NB4 (cell line): Measurements from ENCODE around the gene IFIT1B.

Source experiments
- DNase-seq: peaks from one replicate; pipeline ENCODE4 v3.0.0; 2010; ENCODE audit warnings: low read depth
- H3K4me3 ChIP-seq: one replicate; pipeline ENCODE4 v1.5.1; 2011; ENCODE audit warnings: mild to moderate bottlenecking, low read depth, low read length, moderate library complexity
- MYC ChIP-seq: IDR thresholded peaks from 2 replicates; pipeline ENCODE4 v1.6.1; 2011; ENCODE audit warnings: low read depth, low read length
- POLR2A ChIP-seq: IDR thresholded peaks from 2 replicates; pipeline ENCODE4 v1.6.1; 2011; ENCODE audit warnings: mild to moderate bottlenecking; ENCODE audit not compliant: insufficient read length; ENCODE audit errors: extremely low read depth
- TF ChIP-seq, protein P1 (sequence below): IDR thresholded peaks from 2 replicates; pipeline ENCODE4 v1.6.1; 2011; ENCODE audit warnings: low read depth, low read length
- TF ChIP-seq, protein P2 (sequence below): IDR thresholded peaks from one replicate; pipeline ENCODE4 v1.5.1; 2012; ENCODE audit warnings: low read depth, low read length

Gene IFIT1B

DNA sequence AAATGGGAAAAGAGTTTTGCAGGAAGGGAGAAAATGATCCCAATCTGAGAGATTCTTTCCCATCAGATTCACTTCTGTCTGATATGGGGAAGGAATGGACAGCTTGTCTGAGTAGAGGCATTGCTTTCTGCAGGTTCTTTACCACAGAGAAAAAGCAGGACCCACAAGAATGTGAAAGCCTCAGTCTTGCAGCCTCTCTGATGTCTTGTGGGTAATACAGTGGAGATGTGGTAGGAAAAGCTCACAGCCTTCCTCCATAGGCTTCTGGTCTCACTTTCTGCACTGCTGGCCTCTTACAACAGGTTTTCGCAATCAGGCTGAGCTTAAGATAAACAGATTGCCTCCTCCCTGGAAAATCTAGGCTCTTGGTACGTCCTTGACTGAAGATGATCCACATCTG lies 15.1 kb downstream of the IFIT1B start:
- DNase-seq = peak; percentile 90
- H3K4me3 ChIP-seq = peak overlapping the region; percentile 82
- TF ChIP-seq, protein P1, sequence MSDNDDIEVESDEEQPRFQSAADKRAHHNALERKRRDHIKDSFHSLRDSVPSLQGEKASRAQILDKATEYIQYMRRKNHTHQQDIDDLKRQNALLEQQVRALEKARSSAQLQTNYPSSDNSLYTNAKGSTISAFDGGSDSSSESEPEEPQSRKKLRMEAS = peak; percentile 22; the same call in 1 of the 2 replicates
- TF ChIP-seq POLR2A = no peak
- TF ChIP-seq, protein P2, sequence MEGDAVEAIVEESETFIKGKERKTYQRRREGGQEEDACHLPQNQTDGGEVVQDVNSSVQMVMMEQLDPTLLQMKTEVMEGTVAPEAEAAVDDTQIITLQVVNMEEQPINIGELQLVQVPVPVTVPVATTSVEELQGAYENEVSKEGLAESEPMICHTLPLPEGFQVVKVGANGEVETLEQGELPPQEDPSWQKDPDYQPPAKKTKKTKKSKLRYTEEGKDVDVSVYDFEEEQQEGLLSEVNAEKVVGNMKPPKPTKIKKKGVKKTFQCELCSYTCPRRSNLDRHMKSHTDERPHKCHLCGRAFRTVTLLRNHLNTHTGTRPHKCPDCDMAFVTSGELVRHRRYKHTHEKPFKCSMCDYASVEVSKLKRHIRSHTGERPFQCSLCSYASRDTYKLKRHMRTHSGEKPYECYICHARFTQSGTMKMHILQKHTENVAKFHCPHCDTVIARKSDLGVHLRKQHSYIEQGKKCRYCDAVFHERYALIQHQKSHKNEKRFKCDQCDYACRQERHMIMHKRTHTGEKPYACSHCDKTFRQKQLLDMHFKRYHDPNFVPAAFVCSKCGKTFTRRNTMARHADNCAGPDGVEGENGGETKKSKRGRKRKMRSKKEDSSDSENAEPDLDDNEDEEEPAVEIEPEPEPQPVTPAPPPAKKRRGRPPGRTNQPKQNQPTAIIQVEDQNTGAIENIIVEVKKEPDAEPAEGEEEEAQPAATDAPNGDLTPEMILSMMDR = no peak
- TF ChIP-seq MYC = peak; percentile 36; the same call in 1 of the 2 replicates

DNA sequence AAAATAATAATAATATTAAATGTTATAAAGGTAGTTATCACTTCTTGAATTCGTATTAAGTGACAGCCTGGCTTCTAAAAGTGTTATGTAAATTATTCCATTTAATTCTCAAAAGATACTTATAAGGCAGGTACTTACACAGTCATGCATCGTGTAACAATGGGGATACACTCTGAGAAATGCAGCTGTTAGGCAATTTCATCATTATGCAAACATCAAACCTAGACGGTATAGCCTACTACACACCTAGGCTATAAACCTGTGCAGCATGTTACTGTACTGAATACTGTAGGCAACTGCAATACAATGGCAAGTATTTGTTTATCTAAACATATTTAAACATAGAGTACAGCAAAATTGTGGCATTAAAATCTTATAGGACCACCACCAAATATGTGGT lies 16.0 kb downstream of the IFIT1B start:
- DNase-seq = no peak
- TF ChIP-seq MYC (no peak), POLR2A (no peak)
- TF ChIP-seq, protein P2 = no peak
- TF ChIP-seq, protein P1 = no peak
- no peak overlapping the region for H3K4me3 ChIP-seq

DNA sequence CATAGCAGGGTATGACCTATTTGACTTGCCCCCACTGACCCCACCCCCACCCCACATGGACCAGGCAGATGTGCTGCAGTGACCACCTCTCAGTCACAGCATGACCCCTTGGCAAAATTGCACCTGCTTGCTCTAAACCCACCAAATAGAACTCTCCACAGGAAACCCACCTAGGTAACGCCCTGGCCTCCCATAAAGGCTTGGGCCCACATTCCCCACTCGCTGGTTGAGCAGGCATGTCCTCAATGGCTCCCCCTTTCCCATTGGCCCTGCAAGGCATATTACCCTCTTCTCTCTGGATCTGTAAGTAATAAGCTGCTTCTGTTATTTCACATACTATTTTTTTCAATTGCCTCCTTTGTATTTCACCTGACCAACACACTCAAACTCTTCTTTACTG lies 17.3 kb downstream of the IFIT1B start:
- DNase-seq = no peak
- no peak overlapping the region for H3K4me3 ChIP-seq
- TF ChIP-seq MYC (no peak), POLR2A (no peak)
- TF ChIP-seq, protein P2 = no peak
- TF ChIP-seq, protein P1 = no peak

DNA sequence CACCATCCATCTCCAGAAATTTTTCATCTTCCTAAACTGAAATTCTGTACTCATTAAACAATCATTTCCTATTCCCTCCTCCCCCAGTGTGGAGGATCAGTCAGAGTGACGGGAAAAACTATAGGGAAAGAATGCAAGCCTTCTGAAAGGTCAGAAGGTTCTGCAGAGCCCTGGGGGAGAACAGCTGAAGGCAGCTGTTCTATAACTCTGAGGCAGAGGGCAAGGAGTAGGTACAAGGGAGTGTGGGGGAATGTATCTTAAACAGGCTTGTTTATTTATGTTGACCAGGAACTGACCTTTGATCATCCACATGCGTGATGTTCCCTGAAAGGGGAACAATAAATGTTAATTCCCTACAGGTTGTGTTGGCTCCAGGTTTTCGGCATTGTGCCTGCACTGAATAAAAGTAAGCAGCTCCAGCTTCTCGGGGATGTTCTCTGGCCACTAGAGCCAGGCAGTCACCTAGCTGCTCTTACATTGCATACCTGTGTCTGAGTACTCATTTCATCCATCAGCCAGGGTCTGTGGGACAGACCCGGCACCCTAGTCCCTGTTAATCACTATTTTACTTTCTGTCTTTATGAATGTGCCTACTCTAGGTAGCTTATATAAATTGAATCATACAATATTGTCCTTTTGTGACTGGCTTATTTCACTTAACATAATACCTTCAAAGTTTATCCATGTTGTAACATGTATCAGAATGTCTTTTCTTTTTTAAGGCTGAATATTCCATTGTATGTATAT lies 20.3 kb downstream of the IFIT1B start:
- DNase-seq = no peak
- TF ChIP-seq MYC (no peak), POLR2A (no peak)
- TF ChIP-seq, protein P1 = no peak
- TF ChIP-seq, protein P2 = no peak
- H3K4me3 ChIP-seq = no peak overlapping the region

DNA sequence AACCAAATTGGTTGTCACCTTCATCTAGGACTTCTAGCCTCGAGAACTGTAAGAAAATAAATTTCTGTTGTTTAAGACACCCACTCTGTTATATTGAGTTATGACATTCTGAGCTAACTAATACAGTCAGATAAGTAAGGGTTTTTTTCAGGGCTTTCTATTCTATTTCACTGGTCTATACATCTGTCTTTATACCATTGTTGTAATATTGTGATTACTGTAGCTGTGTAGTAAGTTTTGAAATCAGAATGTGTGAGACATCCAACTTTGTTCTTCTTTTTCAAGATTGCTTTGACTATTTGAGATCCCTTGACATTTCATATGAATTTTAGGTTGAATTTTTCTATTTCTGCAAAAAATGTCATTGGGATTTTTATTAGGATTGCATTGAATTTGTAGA lies 22.1 kb downstream of the IFIT1B start:
- H3K4me3 ChIP-seq = no peak overlapping the region
- DNase-seq = no peak
- TF ChIP-seq POLR2A (no peak), MYC (no peak)
- TF ChIP-seq, protein P2 = no peak
- TF ChIP-seq, protein P1 = no peak

DNA sequence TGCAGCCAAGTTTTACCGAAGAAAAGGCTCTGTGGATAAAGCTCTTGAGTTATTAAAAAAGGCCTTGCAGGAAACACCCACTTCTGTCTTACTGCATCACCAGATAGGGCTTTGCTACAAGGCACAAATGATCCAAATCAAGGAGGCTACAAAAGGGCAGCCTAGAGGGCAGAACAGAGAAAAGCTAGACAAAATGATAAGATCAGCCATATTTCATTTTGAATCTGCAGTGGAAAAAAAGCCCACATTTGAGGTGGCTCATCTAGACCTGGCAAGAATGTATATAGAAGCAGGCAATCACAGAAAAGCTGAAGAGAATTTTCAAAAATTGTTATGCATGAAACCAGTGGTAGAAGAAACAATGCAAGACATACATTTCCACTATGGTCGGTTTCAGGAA lies 25.2 kb downstream of the IFIT1B start:
- H3K4me3 ChIP-seq = no peak overlapping the region
- no peak for TF ChIP-seq POLR2A
- TF ChIP-seq, protein P1 = no peak
- TF ChIP-seq MYC = no peak
- TF ChIP-seq, protein P2 = no peak
- no peak for DNase-seq
